HG02623 (cell line): ENCODE data around the gene OCA2.

Source experiments
- ATAC-seq: cut with Tn5 transposase; IDR thresholded peaks from one replicate; pipeline ENCODE4 v1.9.1; 2021; ENCODE audit warnings: moderate library complexity; ENCODE audit not compliant: unreplicated experiment

The OCA2 gene

GRCh38 chr15:27826902-27827714 lies 272.0 kb downstream of the OCA2 start:
- ATAC-seq: no peak

- ATAC-seq: no peak
These were observed 272.7 kb downstream of the OCA2 start for GRCh38 chr15:27826411-27826810.

DNA sequence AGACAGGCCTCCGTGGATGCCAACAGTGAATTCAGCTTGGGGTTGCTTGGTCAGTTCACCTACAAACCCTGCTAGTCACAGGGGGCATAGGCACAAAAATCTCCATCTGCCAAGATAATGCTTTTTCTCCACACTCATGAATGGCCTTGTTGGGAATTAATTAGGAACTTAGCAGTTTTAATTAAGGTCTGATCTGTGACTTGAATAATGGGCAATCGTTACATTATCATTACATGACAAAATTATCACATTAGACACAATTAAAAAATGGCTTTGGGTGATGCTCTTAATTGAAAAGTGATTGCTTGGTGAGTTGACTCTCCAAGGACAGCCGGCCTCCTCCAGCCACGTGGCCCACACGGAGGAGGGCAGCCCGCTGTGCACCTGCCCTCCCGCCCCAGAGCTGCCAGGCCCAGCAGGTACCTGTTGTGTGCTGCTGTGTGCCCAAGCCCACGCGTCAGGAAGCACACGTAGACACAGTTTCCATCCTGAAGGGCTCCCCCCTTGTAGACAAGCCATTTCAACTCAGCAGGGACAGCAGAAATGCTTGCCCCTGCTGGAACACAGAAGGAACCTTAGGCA lies 274.2 kb downstream of the OCA2 start:
- ATAC-seq: no peak

DNA sequence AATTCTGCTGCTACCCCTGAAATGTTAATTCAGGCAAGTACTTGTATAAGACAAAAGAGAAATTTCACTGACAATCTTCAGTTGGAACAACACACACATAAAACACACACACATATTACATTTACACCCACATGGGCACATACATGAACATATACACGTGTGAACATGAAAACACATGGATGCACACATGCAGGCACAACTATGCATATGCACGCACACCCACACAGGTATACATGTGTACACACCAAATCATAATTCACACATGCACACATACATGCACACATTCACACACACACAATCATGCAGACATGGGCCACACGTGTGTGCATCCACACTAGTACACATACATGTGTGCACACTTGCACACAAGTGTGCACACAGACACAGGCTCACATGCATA lies 277.8 kb downstream of the OCA2 start:
- no peak for ATAC-seq

- ATAC-seq: no peak
These were observed 278.4 kb downstream of the OCA2 start for GRCh38 chr15:27820722-27821121.

- ATAC-seq: no peak
These were observed 278.9 kb downstream of the OCA2 start for GRCh38 chr15:27820232-27820631.

DNA sequence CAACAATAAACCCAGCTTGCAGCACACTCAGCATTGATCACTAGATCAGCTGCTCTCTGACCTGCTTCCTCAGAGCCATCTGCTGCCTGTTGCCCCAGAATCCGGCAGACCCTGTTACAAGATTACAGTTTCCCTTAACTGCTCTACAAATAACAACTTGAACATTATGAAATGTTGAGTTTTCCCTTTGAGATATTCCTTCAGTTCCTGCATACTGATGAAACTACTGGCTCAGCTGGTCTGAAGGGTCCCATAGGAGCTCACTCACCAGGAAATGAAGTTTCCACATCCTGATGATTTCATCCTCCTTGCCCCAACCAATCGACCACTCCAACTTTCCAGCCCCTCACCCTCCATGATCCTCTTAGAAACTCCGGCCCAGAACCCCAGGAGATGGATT lies 281.9 kb downstream of the OCA2 start:
- no peak for ATAC-seq

DNA sequence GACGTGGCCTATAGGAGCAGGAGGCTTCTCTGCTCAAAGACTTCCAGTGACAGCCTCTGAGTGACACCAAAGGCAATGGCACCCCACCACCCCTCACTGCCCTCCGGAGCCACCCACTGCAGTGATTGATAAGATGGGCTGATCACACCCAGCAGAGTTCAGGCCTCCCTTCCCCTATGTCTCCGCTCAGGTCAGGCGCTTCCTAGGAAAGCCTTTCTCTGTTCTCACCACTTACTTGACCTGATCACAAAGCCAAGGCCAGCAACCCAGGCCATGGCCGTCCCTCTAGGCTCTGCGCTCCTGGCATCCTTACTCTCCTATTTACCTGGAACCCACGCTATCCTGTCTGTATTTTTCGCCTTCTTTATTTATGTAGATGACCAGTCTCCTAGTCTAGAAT lies 282.3 kb downstream of the OCA2 start:
- ATAC-seq: no peak

DNA sequence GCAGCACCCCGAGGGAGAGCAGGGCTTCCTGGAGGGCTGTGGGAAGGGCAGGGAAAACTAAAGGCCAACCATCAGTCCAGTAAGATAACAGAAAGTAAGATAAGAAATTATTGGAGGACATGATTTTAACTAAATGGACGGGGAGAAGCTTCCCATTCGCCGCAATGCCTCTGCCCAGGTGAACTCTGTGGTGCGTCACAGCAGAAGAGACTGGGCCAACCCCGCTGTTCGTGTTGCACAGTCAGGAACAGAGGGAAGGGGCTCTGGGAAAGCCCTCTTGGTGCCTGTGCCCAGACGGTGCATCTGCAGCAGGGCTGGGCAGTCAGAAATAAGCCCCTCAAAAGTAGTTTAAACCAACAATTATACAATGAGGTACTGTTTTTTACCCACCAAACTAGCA lies 284.1 kb downstream of the OCA2 start:
- ATAC-seq: no peak

DNA sequence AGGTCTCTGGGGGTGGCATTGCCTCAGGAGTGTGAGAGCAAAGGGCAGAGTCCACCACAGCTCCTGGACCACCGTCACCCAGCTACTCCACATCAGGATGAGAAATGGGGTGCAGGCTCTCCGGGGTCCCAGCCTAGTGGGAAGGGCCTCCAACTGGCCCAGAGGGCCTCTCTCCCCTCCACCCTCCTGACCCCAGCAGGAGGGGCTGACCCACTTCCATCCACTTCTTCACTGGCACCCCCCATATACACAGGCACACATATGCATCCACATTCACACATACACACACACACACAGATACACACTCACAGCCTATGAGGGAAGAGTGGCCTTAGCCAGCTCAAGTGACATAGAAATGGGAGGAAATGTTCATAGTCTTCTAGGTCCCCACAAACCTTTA lies 286.0 kb downstream of the OCA2 start:
- ATAC-seq: no peak

DNA sequence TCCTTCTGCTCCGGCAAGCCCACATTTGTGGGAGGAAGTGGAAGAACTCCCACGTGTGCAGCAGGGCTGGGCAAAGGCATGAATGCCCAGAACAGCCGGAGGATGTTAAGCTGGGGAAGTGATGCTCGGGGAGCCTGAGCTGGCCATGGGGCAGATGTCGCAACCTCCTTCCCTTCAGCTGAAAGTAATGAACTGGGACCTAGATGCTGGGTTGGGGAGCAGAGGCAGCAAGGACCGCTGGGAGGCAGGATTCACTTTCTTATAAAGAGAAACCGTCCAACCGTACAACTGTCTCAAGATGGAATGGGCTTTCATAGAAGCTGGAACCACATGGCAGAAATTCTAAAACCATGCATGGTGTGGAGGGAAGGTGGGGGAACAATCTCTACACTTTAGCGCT lies 290.9 kb downstream of the OCA2 start:
- no peak for ATAC-seq

DNA sequence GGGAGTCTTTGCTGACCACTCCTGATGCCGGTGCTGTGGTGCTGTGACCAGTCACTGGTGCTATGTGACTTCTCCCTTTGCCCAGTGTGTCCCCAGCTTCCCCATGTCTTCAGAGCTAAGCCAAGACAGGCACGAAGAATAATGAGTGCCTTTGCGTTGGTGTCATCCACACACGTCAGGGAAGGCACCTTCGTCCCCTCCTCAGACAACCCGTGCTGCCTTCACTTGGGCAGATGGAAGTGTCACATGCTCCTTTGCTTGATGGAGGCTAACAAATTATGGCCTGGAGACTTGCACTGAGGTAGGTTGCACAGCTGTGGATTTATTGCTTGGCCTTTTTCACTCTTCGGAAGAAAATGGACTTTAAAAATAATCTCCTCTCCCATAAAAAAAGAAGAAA lies 291.8 kb downstream of the OCA2 start:
- no peak for ATAC-seq

DNA sequence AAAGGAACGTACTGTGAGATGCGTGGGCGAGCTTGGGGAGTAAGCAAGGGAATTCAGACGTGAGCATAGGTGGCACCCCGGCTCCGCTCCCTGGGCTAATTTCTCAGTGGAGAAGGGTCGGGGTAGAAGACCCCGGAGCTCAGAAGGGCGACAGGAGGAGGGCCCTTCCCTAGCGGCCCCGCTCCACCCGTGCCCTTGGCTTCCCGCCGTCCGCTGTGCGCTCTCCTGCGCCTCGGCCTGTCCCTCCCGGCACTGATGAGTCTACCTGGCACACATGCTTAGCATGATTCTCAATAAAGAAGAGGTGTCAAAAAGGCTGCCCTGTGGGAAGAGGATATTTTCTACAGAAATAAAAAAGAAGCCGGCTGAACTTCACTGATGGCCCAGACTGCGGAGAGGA lies 292.7 kb downstream of the OCA2 start:
- ATAC-seq: no peak

DNA sequence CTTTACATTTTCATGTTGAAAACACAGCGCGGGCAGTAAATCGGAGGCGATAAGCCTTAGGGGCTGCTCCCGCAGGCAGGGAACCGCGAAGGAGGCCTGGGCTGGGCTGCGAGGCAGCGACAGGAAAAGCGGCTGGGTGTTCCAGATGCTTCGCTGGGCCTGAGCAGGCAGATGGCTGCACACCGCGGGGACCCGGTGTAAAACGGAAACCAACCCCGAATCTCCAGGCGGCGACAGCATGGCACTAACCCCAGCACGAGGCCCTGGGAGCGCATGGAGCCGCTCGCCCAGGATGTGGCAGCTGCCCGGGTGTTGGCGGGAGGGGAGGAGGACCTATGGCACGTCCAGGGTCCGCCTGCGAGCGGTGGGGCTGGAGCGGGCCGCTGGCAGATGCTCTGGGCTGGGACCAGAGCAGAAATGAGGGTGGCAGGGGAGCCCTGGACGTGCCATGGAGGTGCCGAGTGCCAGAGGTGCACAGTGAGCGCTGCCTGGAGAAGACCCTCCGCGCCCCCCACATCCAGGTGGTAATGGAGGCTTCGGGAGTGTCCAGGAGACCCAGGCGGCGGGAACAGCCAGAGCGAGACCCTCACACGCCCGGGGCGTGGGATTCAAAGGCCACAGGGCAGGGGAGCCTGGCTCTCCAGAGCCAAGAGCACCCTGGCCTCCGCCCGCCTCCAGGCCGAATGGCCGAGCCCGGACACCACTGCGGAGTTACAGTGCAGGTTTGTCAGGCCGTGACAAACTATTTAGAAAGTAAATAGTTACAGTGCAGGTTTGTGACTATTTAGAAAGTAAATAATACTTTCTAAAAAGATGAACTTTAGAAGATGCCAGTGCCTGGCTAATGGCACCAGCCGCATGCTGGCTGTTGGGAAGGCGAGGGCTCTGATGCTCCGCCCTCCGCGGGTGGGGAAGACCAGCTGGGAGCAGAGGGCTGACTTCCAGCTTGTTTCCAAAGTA lies 293.6 kb downstream of the OCA2 start:
- no peak for ATAC-seq

DNA sequence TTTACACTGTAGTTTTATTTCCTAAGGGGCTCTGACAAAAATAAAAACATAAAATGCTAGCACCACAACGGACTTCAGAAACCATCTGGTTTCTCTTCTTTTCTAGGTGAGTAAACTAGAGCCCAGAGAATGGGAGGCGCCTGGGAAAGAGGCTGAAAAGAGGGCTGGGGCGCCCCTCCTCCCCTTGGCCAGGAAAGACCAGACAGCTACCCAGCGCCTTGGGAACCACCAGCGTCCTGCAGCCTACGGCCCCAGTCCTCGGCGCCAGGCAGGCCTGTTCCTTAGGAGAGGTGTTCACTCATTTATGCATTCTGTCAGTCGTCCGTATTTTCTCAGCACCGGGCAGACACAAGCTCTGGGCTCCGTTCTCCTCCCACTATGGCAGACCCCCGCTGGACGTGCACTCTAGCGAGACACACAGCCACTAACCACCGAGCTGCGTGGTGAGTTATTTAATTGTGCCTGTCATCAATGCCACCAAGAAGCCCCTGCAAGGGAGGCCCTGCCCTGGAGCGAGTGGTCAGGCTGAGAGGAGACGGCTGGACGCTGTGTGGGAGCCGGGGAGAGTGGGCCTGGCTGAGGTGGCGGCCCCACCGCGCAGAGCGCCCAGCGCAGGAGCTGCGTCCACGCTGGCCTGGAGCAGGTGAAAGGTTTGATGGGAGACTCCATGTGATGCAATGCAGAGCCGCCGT lies 294.4 kb downstream of the OCA2 start:
- ATAC-seq: no peak

GRCh38 chr15:27798807-27799206 lies 300.3 kb downstream of the OCA2 start:
- no peak for ATAC-seq

DNA sequence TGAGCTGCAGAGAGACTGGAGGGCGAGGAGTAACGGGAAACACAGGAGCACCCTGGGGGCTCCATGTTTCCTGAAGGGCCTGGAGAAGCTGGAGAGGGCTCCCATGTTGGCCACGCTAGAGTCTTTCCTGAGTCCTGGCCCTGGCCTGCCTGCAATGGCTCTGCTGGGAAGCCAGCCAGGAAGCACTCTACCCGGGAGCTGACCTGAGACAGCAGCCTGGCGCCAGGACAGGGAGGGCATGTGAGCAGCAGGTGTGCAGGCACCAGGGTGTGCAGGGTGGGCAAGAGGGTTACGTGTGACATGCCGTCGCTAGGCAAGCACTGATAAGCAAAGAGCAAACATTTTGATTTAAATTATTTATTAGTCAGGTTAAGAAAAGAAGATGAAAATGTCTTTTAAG lies 301.4 kb downstream of the OCA2 start:
- ATAC-seq: no peak

GRCh38 chr15:27796405-27797320 lies 302.5 kb downstream of the OCA2 start:
- no peak for ATAC-seq

DNA sequence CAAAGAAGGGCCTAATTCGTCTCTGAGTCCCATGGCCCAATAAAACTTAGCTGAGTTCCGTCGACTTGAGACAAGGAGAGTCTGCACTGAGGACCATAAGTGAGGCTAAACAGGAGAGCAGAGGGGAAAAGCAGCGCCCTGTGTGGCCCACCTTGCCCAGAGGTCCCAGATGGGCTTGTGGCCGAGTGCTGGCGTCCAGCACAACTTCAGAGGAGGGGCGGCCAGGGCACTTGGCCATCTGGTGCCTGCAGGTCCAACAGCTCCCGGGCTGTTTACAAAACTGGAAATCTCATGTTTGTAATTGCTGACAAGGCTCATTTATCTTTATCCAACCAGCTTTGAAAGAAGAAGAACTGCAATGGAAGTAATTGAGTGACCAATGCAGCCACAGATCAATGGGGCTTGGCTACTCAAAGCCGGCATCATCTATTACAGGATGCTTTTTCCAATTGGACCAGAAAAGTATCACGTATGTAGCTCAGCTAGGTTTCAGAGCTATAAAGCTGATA lies 306.3 kb downstream of the OCA2 start:
- no peak for ATAC-seq

DNA sequence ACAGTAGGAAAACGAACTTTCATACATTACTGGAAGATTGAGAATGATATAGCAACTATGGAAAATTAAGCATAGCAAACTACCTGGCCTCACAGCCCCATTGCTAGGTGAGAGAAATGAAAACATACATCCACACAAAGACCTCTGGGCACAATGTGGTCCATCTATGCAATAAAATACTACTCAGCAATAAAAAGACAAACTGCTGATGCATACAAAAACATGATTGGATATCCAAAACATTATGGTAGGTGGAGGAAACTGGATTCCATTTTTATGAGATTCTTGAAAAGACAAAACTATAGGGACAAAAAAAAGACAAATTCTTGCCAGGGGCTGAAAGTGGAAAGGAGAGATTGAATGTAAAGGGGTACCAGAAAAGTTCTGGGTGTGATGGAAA lies 308.8 kb downstream of the OCA2 start:
- no peak for ATAC-seq
